SK-N-SH (cell line): ENCODE results near the gene CDH7. TPM values are rescaled to one million over a fixed set of nuclear protein-coding genes. Genes with fewer than 3 reads are reported as not detected.

ENCODE experiments used
- CTCF ChIA-PET: fragments of 300-600, 350-600 bp; formaldehyde crosslinking; extraction: SDS; loops from one replicate; lab custom pipeline; 2021; lab: Yijun Ruan, JAX
- POLR2A ChIA-PET: fragments of 350-600 bp; sonication (Branson Sonifier 250); formaldehyde crosslinking; extraction: SDS; loops from one replicate; lab custom pipeline; 2020; ENCODE audit warnings: antibody characterized with exemption, inconsistent platforms; lab: Yijun Ruan, JAX
- DNase-seq: peaks from one replicate; pipeline ENCODE4 v3.0.0; 2012
- H2AFZ ChIP-seq: fragments of 200-600 bp; sonication (generic); 2 replicates; pipeline ENCODE4 v1.8.1; 2016; ENCODE audit warnings: antibody characterized with exemption, mild to moderate bottlenecking, low read depth
- H3F3A ChIP-seq: fragments of 200-600 bp; sonication (generic); replicated peaks from 2 replicates; pipeline ENCODE3; 2016; ENCODE audit warnings: antibody characterized with exemption, mild to moderate bottlenecking; ENCODE audit not compliant: insufficient read depth
- H3K27ac ChIP-seq, 2 experiments: fragments of 200-500 bp in 1 of 2; fragments of 200-600 bp in 1 of 2; sonication (Bioruptor generic) in 1 of 2; sonication (generic), shearing (Covaris generic) in 1 of 2; 2 replicates each; pipeline versions ENCODE4 v1.5.1 to v1.6.1; 2014 to 2016; ENCODE audit warnings: low read depth in 2 of 2, inconsistent platforms in 1 of 2, low read length in 1 of 2, mild to moderate bottlenecking in 1 of 2, mixed read lengths in 1 of 2
- H3K27me3 ChIP-seq: fragments of 200-600 bp; sonication (generic), shearing (Covaris generic); 2 replicates; pipeline ENCODE4 v1.6.1; 2016; ENCODE audit warnings: mixed run types; ENCODE audit not compliant: insufficient read depth
- H3K36me3 ChIP-seq, 2 experiments: fragments of 200-500 bp in 1 of 2; fragments of 200-600 bp in 1 of 2; sonication (Bioruptor generic) in 1 of 2; sonication (generic) in 1 of 2; replicated peaks in 1 of 2; 2 replicates each; pipeline versions ENCODE3 to v1.5.1; 2014 to 2016; ENCODE audit warnings: low read length in 1 of 2, mild to moderate bottlenecking in 1 of 2; ENCODE audit not compliant: insufficient read depth in 2 of 2, control insufficient read depth in 1 of 2
- H3K4me1 ChIP-seq, 2 experiments: fragments of 200-500 bp in 1 of 2; fragments of 200-600 bp in 1 of 2; sonication (Bioruptor generic) in 1 of 2; sonication (generic), shearing (Covaris generic) in 1 of 2; 2 replicates each; pipeline versions ENCODE4 v1.5.1 to v1.6.1; 2014 to 2016; ENCODE audit warnings: low read depth in 1 of 2, low read length in 1 of 2, mixed run types in 1 of 2; ENCODE audit not compliant: insufficient read depth in 2 of 2, control insufficient read depth in 1 of 2
- H3K4me2 ChIP-seq: fragments of 200-600 bp; sonication (generic), shearing (Covaris generic); 2 replicates; pipeline ENCODE4 v1.6.1; 2017; ENCODE audit warnings: mixed run types
- H3K4me3 ChIP-seq, 2 experiments: fragments of 200-500 bp in 1 of 2; fragments of 200-600 bp in 1 of 2; sonication (Bioruptor generic) in 1 of 2; sonication (generic), shearing (Covaris generic) in 1 of 2; 2 replicates each; pipeline versions ENCODE4 v1.5.1 to v1.8.1; 2014 to 2016; ENCODE audit warnings: low read depth in 2 of 2, inconsistent platforms in 1 of 2, low read length in 1 of 2, mild to moderate bottlenecking in 1 of 2, mixed read lengths in 1 of 2, moderate library complexity in 1 of 2
- H3K79me2 ChIP-seq: fragments of 200-600 bp; sonication (generic); 2 replicates; pipeline ENCODE4 v1.8.1; 2017; ENCODE audit warnings: mild to moderate bottlenecking; ENCODE audit not compliant: insufficient read depth
- H3K9ac ChIP-seq: fragments of 200-600 bp; sonication (generic); 2 replicates; pipeline ENCODE4 v1.6.1; 2017; ENCODE audit warnings: mixed run types
- H3K9me2 ChIP-seq: fragments of 200-600 bp; sonication (generic); 2 replicates; pipeline ENCODE4 v1.6.1; 2017; ENCODE audit warnings: mixed run types
- H3K9me3 ChIP-seq: fragments of 200-600 bp; sonication (generic); 2 replicates; pipeline ENCODE4 v1.6.1; 2017; ENCODE audit warnings: mixed run types, mild to moderate bottlenecking, moderate library complexity
- H4K20me1 ChIP-seq: fragments of 200-600 bp; sonication (generic); 2 replicates; pipeline ENCODE4 v1.6.1; 2017; ENCODE audit warnings: mild to moderate bottlenecking, mixed run types; ENCODE audit not compliant: insufficient read depth
- CHD2 ChIP-seq: fragments of 150-350 bp; IDR thresholded peaks from 2 replicates; pipeline ENCODE4 v1.6.1; 2018; ENCODE audit warnings: low read length; ENCODE audit not compliant: partially characterized antibody
- FOXJ3 ChIP-seq: sonication (generic); formaldehyde crosslinking; IDR thresholded peaks from 2 replicates; pipeline ENCODE4 v1.5.1; 2020; ENCODE audit warnings: mild to moderate bottlenecking, missing genetic modification reagents
- FOXM1 ChIP-seq: IDR thresholded peaks from 2 replicates; pipeline ENCODE4 v1.4.0; 2012; ENCODE audit warnings: low read depth, mild to moderate bottlenecking
- JUND ChIP-seq: IDR thresholded peaks from 2 replicates; pipeline ENCODE4 v1.4.0; 2012
- NFIC ChIP-seq: IDR thresholded peaks from 2 replicates; pipeline ENCODE4 v1.4.0; 2012; ENCODE audit warnings: borderline replicate concordance
- NRF1 ChIP-seq: IDR thresholded peaks from 2 replicates; pipeline ENCODE4 v1.6.1; 2012; ENCODE audit warnings: low read depth, mild to moderate bottlenecking, low read length
- RFX5 ChIP-seq: IDR thresholded peaks from 2 replicates; pipeline ENCODE4 v1.6.1; 2012; ENCODE audit warnings: mild to moderate bottlenecking, improper control_type of control experiment, low read length
- TAF1 ChIP-seq: IDR thresholded peaks from 2 replicates; pipeline ENCODE4 v1.6.1; 2012; ENCODE audit warnings: low read depth, mild to moderate bottlenecking, low read length, moderate library complexity, borderline replicate concordance
- TCF12 ChIP-seq: IDR thresholded peaks from 2 replicates; pipeline ENCODE4 v1.4.0; 2012
- TEAD4 ChIP-seq: IDR thresholded peaks from 2 replicates; pipeline ENCODE4 v1.4.0; 2012; ENCODE audit warnings: mild to moderate bottlenecking, borderline replicate concordance; ENCODE audit not compliant: insufficient read depth
- WGBS: methylation state at CpG from one replicate; pipeline ENCODE4 v1.1.6; 2017; ENCODE audit warnings: low lambda C conversion rate; 5-methylcytosine and 5-hydroxymethylcytosine counted together
- polyA plus RNA-seq, 3 experiments: library from polyadenylated mRNA; depleted of rRNA; stranded (reverse); fragments of >200 nt; gene quantifications; 2 replicates each; pipeline ENCODE4 v1.2.3, GENCODE V29; 2012
- TF ChIP-seq, protein P1 (sequence below): IDR thresholded peaks from 2 replicates; pipeline ENCODE4 v1.4.0; 2012; ENCODE audit warnings: low read depth
- TF ChIP-seq, protein P2 (sequence below): fragments of 200-600 bp; sonication (generic); IDR thresholded peaks from 2 replicates; pipeline ENCODE4 v1.6.1; 2017; ENCODE audit warnings: antibody characterized with exemption, mild to moderate bottlenecking, moderate library complexity
- TF ChIP-seq, protein P3 (sequence below): fragments of 150-350 bp; IDR thresholded peaks from 2 replicates; pipeline ENCODE4 v1.6.1; 2017; ENCODE audit warnings: antibody characterized with exemption, low read length, low read depth, borderline replicate concordance

CDH7 gene
- polyA plus RNA-seq, 1 of the 3 experiments (the other 2 are of a cell fraction) = not detected

DNA sequence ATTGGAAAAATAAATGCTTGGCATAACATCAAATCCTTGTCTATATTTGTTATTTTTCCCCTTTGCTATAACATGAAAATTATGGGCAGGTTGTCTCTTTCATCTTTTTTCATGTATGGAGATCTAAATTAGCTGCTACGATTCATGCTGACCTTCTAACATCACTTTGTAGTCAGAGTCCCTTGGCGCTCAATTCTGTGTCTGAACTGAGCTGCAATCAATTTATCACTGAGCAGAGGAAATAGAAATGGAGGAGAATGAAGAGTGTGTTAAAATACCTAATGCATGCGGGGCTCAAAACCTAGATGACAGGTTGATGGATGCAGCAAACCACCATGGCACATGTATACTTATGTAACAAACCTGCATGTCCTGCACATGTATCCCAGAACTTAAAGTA is 168.9 kb downstream of the CDH7 start:
- Histone ChIP-seq H3K27me3 (no peaks in the 10 kb centered on the region), H4K20me1 (no peaks in the 10 kb centered on the region), H2AFZ (no peak overlapping the region), H3F3A (no peaks in the 10 kb centered on the region), H3K27ac (no peak overlapping the region), H3K4me2 (no peak overlapping the region), H3K9ac (no peak overlapping the region), H3K4me1 (no peaks in the 10 kb centered on the region), H3K9me3 (no peaks in the 10 kb centered on the region), H3K36me3 (no peaks in the 10 kb centered on the region), H3K79me2 (no peaks in the 10 kb centered on the region), H3K9me2 (no peaks in the 10 kb centered on the region), H3K4me3 (no peak overlapping the region)
- ChIA-PET POLR2A (interaction anchor here (0.6 kb wide), 1 partner anchor 131 kb away, joined by 3 read pairs; no protein-coding TSS in a partner anchor), CTCF (interaction anchor here (0.9 kb wide), 1 partner anchor 48 kb away, joined by 3 read pairs; no protein-coding TSS in a partner anchor)
- 20% methylated on average over 3 of the region's 3 CpGs for WGBS
- TF ChIP-seq NRF1 = no peak
- TF ChIP-seq JUND = no peak
- no peak for TF ChIP-seq TCF12
- TF ChIP-seq TAF1 = no peak
- TF ChIP-seq, protein P1, sequence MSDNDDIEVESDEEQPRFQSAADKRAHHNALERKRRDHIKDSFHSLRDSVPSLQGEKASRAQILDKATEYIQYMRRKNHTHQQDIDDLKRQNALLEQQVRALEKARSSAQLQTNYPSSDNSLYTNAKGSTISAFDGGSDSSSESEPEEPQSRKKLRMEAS = no peak
- TF ChIP-seq, protein P2, sequence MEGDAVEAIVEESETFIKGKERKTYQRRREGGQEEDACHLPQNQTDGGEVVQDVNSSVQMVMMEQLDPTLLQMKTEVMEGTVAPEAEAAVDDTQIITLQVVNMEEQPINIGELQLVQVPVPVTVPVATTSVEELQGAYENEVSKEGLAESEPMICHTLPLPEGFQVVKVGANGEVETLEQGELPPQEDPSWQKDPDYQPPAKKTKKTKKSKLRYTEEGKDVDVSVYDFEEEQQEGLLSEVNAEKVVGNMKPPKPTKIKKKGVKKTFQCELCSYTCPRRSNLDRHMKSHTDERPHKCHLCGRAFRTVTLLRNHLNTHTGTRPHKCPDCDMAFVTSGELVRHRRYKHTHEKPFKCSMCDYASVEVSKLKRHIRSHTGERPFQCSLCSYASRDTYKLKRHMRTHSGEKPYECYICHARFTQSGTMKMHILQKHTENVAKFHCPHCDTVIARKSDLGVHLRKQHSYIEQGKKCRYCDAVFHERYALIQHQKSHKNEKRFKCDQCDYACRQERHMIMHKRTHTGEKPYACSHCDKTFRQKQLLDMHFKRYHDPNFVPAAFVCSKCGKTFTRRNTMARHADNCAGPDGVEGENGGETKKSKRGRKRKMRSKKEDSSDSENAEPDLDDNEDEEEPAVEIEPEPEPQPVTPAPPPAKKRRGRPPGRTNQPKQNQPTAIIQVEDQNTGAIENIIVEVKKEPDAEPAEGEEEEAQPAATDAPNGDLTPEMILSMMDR = no peak
- no peak for TF ChIP-seq FOXM1
- TF ChIP-seq, protein P3, sequence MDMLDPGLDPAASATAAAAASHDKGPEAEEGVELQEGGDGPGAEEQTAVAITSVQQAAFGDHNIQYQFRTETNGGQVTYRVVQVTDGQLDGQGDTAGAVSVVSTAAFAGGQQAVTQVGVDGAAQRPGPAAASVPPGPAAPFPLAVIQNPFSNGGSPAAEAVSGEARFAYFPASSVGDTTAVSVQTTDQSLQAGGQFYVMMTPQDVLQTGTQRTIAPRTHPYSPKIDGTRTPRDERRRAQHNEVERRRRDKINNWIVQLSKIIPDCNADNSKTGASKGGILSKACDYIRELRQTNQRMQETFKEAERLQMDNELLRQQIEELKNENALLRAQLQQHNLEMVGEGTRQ = no peak
- no peak for TF ChIP-seq CHD2
- TF ChIP-seq FOXJ3 (CRISPR knock-in tag) = no peak
- TF ChIP-seq TEAD4 = no peak
- TF ChIP-seq RFX5 = no peak
- no peak for DNase-seq

- H3K27me3 ChIP-seq = no peaks in the 10 kb centered on the region
- ChIA-PET CTCF (no interaction called here), POLR2A (no interaction called here)
- H3K27ac ChIP-seq = no peak overlapping the region
- H3K36me3 ChIP-seq = no peaks in the 10 kb centered on the region
- H3K4me3 ChIP-seq = no peak overlapping the region
- no peaks in the 10 kb centered on the region for H3K9me3 ChIP-seq
- H3K79me2 ChIP-seq = no peaks in the 10 kb centered on the region
- DNase-seq = no peak
- no peaks in the 10 kb centered on the region for H3K4me1 ChIP-seq
- no peak overlapping the region for H2AFZ ChIP-seq
- H3K4me2 ChIP-seq = no peak overlapping the region
- no peaks in the 10 kb centered on the region for H3F3A ChIP-seq
- no peak overlapping the region for H3K9ac ChIP-seq
- no peaks in the 10 kb centered on the region for H3K9me2 ChIP-seq
- WGBS = 15% methylated on average over 1 of the region's 1 CpG
- H4K20me1 ChIP-seq = no peaks in the 10 kb centered on the region
- TF ChIP-seq NFIC = no peak
These were observed 171.3 kb downstream of the CDH7 start for GRCh38 chr18:65922103-65922502.
